ENCODE results near the gene ITPR3.

The ITPR3 gene

DNA sequence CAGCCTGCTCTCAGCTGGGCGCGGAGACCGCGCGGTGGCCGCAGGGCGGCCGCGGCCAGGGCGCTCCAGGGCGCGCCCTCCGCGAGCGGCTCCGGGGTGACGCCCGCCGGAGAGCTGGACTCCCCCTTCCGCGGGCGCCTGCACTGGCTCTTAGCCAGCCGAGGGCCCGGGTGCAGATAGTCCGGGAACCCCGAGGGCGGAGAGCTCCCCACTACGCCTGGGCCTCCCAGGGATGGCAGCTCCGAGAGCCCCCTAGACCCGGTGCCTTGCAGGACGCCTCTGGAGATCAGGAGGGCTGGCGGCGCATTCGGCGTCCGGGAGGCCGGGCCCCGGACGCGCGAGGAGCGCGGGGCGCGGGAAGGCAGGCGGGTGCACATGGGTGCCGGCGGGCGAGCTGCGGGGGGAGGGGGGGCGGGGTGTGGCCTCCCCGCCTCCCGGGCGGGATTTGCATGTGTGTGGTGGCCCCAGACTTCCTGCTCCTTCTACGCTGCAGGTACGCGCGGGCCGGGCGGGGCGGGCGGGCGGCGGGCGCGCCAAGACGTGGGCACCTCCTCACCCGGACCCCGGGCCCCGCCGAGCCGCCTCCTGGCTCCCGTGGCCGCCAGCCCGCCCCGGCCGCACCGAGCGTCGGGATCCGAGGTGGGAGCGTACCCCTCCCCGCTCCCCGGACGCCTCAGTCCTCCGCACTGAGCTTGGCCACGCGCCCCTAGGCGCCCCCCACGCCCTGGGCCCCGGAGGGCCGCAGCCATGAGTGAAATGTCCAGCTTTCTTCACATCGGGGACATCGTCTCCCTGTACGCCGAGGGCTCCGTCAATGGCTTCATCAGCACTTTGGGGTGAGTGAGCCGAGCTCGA, at the start of gene ITPR3:
ITPR3 (plus strand) TSS at position 467 of the 855 bp plus-strand sequence; CDS start at position 748, 281 bp downstream.
- no peak for FAIRE-seq

DNA sequence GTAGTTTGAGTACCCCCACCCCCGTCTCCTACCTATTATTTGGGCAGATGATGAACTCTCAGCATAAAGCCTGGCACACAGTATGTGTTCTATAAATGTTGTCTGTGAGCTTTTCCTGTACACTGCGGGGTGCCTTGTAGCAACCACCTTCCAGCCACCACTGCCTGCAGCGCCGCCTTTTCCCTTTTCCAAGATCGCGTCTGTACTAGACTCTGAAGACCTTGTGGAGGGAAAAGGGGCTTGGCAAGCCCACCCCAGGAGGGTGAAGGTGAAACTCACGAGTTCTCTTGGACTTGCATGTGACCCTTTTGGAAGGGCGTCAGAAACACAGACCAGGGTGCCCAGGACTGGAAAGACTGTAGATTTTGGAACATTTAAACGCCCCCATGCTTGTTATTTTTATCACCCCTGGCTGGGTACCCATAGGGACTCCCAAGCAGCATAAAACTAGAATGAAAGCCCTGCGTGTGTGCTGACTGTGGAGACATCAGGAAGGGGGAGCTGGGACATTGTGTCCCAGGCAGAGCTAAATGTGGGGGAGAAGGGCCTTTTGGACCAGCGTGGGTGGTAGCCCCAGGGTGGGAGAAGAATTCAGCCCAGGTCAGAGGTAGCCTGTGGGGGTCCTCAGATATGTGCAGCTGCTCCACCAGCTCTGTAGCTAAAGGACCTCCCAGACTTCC, 49.3 kb upstream of the ITPR3 start:
- FAIRE-seq, result no peak

DNA sequence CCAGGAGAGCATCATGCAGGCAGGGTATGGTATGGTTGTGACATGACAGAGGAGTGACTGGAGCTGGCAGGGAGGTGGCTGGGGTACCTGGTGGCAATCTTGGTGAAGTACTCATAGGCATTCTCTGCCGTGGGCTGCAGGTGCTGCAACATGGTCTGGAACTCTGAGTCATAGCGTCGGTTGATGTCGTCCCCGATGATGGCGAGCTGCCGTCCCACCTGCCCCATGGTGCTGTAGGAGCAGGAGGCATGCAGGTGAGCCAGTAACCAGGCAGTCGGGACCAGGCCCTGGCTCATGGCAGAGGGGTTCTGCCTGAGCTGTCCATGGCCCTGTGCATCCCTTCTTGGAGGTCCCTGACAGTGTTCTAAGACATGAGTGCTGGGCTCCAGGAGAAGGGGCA, 45.9 kb upstream of the ITPR3 start:
- no peak for FAIRE-seq

DNA sequence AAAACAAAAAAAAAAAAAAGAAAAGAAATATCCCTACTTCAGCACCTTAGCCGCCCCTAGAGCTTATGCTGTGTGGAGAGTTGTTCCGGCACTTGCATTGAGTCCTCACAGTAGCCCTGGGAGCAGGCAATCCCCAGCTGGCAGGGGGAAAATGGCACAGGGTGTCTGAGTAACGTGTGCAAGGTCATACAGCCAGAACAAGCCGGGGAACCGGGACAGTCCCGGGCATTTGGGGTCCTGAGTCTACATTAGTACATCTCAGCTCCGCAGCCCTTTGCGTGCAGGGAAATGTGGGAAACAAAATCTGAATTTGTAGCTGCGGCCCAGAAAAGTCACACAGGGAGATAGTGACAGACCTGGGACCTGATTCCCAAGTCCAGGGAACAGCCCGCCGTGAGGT, 44.5 kb upstream of the ITPR3 start:
- FAIRE-seq, result no peak

DNA sequence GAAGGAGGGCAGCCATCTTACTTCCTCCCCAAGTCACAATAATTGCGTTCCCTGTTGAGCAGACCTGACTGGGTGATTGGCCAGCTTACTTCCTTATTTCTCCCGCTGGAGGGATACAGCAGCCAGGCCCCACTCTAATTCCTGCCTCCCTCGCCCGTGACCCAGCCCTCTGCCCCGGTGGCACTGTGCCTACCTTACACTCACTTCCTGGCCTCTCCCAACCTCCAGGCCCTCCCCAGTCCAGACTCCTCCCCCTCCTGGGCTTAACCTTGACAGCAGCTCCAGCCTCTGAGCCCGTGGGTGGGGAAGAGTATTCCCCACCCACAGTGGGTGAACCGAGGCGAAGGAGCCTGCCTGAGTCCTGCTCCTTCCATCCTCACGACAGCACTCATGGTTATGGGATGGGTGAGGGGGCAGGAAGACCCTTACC, 44.0 kb upstream of the ITPR3 start:
- no peak for FAIRE-seq

DNA sequence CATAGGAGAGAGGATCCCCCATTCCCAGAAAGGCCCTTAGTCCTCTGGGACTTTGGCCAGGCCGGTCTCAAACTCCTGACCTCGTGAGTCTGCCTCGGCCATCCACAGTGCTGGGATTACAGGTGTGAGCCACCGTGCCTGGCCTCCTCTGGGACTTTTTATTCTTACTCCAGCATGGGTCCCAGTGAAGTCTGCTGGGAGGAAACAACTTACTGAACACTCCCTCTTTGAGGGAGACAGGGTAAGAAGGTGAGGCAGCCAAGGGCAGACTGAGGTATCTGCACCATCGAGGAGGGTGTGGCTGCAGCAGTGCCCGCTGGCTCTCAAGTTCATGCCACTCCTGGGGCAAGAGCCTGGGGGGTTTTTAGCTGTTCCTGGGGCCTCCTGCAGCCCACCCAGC, 43.4 kb upstream of the ITPR3 start:
- FAIRE-seq, result no peak

DNA sequence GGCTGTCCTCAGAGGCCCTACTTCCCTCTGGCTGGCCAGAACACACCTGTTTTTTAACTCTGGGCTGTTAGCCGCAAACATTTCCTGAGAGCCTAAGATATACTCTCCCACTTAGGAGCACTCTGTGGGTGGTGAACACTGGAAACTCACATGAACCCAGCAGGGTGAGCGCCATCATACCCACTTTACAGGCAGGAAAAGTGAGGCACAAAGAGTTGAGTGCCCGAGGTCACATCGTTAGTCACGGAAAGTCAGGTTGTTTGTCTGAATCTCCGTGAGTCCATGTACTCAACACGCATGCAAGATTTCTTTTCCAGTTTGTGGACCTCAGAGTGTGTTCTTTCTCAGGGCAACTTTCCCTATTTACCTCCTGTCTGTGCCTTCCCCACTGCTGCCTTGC, 43.0 kb upstream of the ITPR3 start:
- FAIRE-seq, result no peak

DNA sequence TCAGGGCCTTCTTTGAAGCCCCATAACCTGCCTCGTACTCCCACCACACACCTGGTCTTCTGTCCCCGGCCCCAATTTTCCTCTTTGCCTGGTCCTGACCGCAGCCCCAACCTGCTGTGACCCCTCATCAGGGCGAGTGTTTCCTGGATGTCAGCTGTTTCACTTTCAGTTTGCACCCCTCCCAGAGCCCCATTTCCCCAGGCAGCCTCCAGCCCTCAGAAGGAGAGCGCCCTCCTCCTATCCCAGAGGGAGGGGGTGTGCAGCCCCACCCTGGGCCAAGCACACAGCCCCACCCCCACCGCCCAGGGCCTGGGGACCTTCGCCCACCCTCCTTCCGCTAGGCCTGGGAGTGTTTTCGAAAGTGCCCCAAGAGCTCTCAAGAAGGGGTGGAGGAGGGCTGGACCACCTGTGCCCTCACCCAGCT, 42.5 kb upstream of the ITPR3 start:
- no peak for FAIRE-seq

DNA sequence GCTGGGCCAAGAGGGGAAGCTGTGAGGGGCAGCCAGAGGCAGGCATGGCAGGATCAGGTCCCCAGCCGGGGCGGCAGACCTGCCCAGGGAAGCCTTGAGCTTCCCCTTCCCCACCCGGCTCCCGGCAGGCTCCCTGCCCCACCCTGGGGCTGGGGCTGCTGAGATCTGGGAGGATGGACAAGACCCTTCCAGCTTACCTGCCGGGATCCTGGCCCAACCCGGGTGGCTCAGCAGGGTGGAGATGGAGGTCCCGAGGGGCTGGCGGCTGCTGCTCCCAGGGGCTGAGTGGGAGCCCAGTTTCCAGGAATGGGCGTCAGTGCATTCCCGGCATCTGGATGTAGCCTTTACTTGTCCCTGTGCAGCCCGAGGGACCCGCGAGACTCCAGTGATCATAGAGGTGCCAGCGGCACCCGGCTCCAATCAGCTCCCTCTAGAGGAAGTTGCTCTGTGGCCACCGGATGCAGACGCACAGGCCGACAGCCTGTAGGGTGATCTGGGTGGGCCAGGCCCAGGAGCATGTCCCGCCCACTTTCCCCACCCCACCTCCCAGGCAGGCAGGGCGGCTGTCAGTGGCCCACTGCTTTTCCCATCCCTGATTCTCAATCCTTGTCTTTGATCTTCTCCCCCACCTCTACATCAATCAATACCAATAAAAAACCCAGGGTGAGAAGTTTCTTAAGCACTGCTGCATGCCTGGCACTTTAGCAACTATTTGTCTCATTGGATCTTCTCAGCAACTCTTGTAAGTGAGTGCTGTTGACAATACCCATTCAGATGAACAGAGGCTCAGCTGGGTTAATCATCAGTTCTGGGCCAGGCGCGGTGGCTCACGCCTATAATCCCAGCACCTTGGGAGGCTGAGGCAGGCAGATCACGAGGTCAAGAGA, 41.1 kb upstream of the ITPR3 start, which contains the start of gene BAK1:
BAK1 (minus strand) TSS at position 449 of the 887 bp plus-strand sequence. CDS start 2,672 bp downstream, outside the sequence.
- FAIRE-seq, result no peak

DNA sequence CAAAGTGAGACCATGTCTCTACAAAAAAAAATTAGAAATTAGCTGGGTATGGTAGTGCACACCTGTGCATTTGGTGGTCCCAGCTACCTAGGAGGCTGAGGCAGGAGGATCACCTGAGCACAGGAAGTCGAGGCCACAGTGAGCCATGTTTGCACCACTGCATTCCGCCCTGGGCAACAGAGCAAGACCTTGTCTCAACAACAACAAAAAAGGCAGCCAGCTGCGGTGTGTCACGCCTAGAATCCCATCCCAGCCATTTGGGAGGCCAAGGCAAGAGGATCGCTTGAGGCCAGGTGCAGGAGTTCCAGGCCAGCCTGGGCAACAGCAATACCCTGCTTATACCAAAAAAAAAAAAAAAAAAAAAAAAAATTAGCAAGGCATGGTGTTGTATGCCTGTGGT, 39.9 kb upstream of the ITPR3 start:
- FAIRE-seq, result no peak

DNA sequence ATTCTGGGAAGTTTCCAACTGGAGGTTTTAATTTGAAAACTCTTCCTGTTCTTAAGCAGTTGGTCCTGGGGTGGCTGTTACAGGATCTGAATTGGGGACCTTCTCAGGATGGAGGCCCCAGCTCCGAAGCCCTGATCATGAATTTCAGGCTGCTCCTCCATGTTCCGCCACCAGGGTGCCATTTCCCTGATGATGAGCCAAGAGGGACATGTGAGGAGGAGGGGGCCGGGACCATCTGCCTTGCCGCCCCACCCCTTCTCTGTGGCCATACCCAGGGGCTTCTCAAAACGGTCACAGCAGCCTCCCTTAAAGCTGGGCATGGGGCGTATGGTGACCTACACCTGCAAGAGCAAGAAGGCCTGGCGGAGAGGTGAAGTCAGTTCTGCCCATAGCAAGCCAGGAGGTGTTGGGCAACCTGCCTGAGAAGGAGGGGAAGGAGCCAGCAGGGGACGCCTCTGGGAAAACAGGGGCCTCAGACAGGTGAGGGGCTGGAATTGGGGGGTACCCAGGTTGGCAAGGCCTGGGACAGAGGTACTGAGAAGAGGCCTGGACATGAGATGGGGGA, 37.4 kb upstream of the ITPR3 start:
- FAIRE-seq, result no peak

DNA sequence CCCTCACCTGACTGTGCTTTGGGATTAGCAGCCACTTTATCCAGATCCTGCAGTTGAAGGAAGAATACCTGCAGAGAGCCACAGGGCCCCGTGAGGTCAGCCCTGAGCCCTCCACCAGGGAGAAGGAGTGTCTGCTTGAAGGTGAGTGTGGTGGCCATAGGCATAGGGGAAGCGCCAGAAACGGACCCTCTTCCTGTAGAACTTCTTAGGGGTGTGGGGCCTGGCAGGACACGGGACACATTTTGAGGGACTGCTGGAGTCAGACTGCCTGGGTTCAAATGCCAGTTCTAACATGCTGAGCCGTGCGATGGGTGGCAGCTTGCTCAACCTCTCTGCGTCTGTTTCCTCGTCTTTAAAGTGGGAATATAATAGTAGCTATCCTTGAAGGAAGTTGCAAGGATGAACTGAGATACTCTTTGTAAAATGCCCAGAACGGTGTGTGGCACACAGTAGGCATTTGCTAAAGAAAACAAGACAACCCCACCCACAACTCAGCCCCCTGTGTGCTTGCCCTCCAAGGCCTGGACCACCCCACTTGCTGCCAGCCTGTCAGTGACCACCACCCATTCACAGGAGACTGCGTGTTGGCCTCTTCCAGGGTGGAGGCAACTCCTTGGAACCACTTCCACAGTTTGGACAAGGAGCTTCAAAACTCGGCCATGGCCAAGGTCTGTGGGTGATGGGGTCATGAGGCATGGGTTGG, 36.3 kb upstream of the ITPR3 start:
- no peak for FAIRE-seq

DNA sequence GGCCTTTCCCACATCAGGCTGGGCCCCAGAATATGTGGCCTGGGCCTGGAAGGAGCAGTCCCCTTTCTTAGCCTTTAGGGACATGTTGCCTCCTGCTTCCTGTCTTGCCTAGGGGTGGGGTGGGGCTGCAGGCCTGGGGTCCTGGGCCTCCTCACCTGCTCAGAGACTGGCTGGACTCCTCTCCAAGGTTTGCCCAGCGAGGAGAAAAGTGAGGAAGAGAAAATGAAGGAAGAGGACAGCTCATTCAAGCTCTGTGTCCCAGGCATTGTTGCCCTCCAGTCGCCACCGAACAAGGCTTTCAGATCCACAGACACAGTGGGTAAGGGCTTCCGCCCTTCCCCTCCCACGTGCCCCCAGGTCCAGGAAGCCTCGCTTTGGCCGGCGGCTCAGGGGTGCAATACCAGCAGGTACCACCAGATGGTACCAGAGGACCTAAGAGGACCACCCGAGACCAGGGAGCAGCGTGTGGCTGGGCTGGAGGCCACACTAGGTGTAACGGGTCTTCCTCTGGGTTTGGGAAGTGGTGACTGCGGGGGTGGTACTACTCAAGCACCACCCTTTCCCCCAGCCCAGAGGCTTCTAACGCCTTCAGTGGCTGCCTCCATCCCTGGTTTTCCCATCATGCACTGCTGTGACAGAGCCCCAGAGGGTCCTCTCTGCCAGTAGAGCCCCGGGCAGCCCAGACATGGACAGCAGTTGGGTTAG, 35.6 kb upstream of the ITPR3 start:
- FAIRE-seq, result no peak

DNA sequence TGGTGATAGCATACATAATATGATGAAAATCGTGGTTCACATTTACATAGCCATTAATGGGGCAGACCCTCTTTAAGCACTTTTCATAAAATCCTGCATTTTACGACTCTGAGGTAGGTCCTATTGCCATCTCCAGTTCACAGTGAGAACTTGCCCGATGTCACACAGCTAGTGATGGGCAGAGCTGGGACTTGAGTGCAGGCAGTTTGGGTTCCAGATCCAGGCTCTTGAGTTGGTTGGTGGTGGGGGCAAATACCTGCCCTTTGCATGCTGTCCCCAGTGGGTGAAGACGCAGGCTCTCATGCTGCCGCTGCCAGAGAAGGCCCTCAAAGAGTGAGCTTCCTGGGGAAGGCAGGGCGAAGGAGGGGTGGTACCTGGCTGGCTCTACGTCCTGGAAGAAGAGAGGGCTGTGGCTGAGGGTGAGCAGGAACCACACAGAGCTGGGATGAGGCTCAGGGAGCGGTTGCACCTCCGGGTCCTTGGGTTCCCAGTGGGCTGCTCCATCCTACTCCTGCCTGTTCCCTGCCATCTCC, 34.9 kb upstream of the ITPR3 start:
- FAIRE-seq, result no peak

DNA sequence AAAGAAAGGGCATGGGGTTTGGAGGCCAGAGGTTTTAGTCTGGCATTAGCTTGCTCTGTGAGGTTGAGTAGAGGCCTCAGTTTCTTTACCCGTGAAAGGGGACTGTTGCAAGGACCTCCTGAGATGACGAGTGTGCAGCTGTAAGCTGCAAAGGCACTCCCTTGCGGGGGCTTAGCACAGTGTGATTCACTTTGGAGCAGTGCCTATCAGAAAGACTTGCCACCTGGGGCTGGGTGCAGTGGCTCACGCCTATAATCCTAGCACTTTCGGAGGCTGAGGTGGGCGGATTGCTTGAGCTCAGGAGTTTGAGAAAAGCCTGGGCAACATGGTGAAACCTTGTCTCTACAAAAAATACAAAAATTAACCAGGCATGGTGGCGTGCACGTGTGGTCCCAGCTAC, 33.6 kb upstream of the ITPR3 start:
- no peak for FAIRE-seq

DNA sequence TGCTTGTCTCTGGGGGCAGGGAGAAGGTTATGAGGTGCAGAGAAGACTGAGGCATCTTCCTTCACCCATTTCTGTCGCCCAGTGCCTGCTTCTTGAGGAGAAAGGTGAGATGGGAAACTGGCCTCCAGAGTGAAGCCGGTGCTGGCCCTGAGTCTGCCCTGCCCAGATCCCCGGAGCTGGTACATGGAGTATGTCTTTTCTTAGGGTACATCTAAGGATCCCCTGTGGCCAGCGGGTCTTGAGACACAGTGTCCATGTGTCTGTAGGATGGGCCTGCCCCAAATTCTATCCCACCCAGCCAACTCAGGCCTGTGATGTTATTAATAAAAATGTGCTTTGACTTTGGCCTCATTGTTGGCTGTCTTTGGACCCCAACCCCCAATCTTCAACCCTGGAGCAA, 32.2 kb upstream of the ITPR3 start:
- FAIRE-seq, result no peak

DNA sequence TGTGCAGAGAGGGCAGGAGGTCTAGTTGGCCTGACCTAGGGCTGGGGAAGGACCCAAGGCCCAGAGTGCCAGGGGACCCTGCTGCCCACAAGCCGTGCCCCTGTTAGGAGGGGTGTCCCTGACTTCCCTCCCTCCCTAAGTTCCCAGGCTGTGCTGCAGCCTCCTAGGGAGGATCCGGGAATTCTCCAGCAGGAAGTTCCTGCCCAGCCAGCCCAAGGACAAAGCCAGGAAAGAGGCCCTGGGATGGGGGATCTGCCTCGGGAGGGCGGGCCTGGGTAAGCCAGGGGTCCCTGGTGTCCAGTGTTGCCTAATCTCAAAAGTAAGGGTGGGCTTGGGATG, 31.8 kb upstream of the ITPR3 start:
- no peak for FAIRE-seq

DNA sequence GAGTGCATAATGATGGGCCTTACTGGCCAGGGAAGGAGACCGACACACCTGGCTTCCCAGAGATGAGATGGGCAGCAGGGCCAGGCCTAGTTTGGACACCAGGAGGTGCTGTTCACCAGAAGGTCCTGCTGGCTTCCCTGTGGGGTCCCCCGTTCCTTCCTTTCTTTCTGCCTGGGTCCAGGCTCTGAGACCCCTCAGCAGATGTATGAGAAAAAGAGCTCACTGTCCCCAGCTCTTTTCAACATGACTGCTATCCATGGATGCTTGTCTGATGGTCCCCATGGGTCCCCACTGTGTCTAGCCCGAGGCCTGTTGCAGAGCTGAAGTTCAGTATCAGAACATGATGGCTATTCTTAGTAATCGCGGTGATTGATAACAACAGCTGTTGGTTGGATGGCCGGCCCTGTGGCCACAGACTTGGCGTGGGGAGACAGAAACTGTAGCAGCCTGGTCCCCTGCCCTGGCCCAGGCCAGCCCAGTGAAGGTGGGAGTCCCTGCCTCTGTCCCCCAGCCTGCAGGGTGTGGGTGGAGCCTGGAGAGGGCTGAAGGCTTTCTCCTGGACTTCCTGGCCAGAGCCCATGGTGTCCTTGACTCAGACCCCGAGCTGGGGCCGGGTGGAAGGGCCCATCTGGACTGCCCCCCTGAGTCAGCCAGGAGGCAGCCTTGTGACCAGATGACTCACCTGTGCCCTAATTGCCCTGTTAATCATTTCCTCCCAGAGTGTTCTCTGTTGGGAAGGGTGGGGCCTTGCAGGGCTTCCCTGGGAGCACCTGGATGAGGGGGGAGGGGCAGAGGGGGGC, 31.2 kb upstream of the ITPR3 start:
- FAIRE-seq, result no peak

DNA sequence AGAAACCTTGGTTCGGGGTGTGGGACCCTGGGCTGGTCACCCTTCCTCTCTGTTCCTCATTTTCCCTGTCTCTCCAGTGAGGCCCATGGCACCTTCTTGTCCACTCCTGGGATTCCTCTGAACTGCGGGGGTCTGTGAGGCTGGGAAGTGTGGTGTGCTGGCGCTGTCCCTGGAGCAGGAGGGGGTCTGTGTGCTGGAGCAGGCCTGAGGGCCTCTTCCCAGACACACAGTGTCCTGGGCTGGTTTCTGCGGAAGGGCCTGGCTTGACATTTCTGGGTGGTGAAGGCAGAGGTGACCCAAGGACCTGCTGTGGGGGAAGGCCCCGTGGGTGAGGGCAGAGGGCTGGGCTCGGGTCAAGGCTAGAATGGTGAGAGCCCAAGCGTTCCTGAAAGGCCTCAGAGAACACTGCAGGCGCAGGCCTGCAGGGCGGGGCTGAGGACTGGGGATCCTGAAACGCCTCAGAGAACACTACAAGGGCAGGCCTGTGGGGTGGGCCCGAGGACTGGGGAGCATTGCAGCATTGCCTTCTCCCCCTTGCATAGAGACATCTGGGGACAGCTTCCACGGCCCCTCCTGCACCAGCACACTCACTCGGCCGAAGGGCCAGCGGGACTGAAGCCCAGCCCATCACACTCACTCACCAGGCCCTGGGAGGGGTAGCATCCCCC, 30.5 kb upstream of the ITPR3 start:
- no peak for FAIRE-seq
